Activated CD8-positive, alpha-beta T cell treated with anti-CD3 and anti-CD28 coated beads, Interleukin-2, amount 10 ng/mL, durations not matched to agents 7 days and 5 days (primary cell): ENCODE data around the gene TMEM239. TPM values are rescaled to one million over a fixed set of nuclear protein-coding genes. Genes with fewer than 3 reads are reported as not detected.

ENCODE experiments used
- ATAC-seq: fragments of 150-1000 bp; cut with Tn5 transposase; one replicate; pipeline ENCODE4 v1.10.0; 2021; ENCODE audit warnings: moderate library complexity
- CTCF ChIA-PET: fragments of 350-600 bp; sonication (Branson Sonifier 250); formaldehyde crosslinking; loops from one replicate; lab custom pipeline; 2021; ENCODE audit warnings: antibody characterized with exemption; lab: Charles Lee
- POLR2A ChIA-PET: fragments of 350-600 bp; sonication (Branson Sonifier 250); formaldehyde crosslinking; loops from one replicate; lab custom pipeline; 2021; ENCODE audit warnings: antibody characterized with exemption; lab: Charles Lee
- DNase-seq: peaks from one replicate; pipeline ENCODE4 v3.0.0-alpha.2; 2020
- H3K27ac Mint-ChIP-seq: one replicate; pipeline ENCODE4 v1.8.0; 2021; ENCODE audit warnings: mild to moderate bottlenecking, mixed read lengths
- H3K27me3 Mint-ChIP-seq: one replicate; pipeline ENCODE4 v1.8.0; 2021; ENCODE audit warnings: low read depth, mixed read lengths
- H3K36me3 Mint-ChIP-seq: one replicate; pipeline ENCODE4 v1.8.0; 2021; ENCODE audit warnings: low read depth, mixed read lengths
- H3K4me1 Mint-ChIP-seq: one replicate; pipeline ENCODE4 v1.8.0; 2021; ENCODE audit warnings: low read depth, mixed read lengths
- H3K4me3 Mint-ChIP-seq: one replicate; pipeline ENCODE4 v1.8.0; 2021; ENCODE audit warnings: mild to moderate bottlenecking, mixed read lengths
- H3K9me3 Mint-ChIP-seq: one replicate; pipeline ENCODE4 v1.8.0; 2022; ENCODE audit warnings: mixed read lengths; ENCODE audit not compliant: insufficient read depth
- total RNA-seq, 2 experiments: library from RNA; stranded (reverse); gene quantifications; one replicate each; pipeline ENCODE4 v1.2.3, GENCODE V29; 2021

The TMEM239 gene
- total RNA-seq, 2 experiments from 2014 or later: not detected

DNA sequence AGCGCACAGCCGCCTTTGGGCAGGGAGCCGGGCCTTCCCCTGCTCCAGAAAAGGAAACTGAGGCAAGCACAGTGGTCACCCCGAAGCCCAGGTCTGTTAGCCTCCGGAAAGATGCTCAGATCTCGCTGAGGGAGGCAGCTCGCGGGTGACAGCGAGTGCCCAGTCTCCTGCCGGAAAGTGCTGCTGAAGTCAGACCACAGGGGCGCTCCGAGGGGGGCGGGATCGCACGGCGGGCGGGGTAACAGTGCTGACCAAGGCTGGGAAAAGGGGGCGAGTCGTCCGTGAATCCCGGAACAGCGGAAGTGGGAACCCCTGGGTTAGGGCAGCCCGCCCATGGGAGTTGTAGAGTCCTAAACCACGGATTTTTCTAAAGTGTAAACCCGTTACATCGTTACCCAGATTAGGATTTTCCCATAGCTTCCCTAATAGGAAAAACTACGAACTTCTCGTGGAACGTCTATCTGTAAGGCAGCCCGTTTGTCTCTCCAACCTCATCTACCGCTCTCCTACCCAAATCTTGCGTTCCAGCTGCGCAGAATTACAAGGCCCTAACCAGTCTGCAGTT is 24.9 kb downstream of the TMEM239 start:
- Mint-ChIP-seq H3K4me3 (peak overlapping the region; percentile 83), H3K9me3 (no peaks in the 10 kb centered on the region), H3K27ac (peak overlapping the region; percentile 65), H3K27me3 (peaks cover 2% of the 10 kb centered on the region), H3K4me1 (peaks cover 22% of the 10 kb centered on the region), H3K36me3 (peaks cover 13% of the 10 kb centered on the region)
- DNase-seq (peak; percentile 57), ATAC-seq (peak; percentile 52)
- ChIA-PET CTCF (interaction anchor here (1.6 kb wide), 1 partner anchor 129 kb away, joined by 5 read pairs; no protein-coding TSS in a partner anchor), POLR2A (interaction anchor here (0.7 to 2.6 kb wide), 9 partner anchors 8 to 204 kb away, joined by 3 to 9 read pairs (median 3); partner anchors contain the start of genes CPXM1 and PTPRA)

GRCh38 chr20:2845607-2846006 is 29.4 kb downstream of the TMEM239 start:
- no peak for DNase-seq
- Mint-ChIP-seq H3K27me3 (no peaks in the 10 kb centered on the region), H3K27ac (peak overlapping the region; percentile 30), H3K36me3 (peaks cover 14% of the 10 kb centered on the region), H3K4me3 (no peak overlapping the region), H3K4me1 (peaks cover 26% of the 10 kb centered on the region), H3K9me3 (no peaks in the 10 kb centered on the region)
- CTCF ChIA-PET: no interaction called here
- POLR2A ChIA-PET: no interaction called here
- ATAC-seq: no peak

GRCh38 chr20:2846698-2847097 is 30.5 kb downstream of the TMEM239 start:
- Mint-ChIP-seq H3K4me3 (no peak overlapping the region), H3K4me1 (peaks cover 25% of the 10 kb centered on the region), H3K36me3 (peaks cover 14% of the 10 kb centered on the region), H3K27ac (no peak overlapping the region), H3K27me3 (no peaks in the 10 kb centered on the region), H3K9me3 (no peaks in the 10 kb centered on the region)
- ChIA-PET CTCF (no interaction called here), POLR2A (no interaction called here)
- DNase-seq: no peak
- no peak for ATAC-seq

DNA sequence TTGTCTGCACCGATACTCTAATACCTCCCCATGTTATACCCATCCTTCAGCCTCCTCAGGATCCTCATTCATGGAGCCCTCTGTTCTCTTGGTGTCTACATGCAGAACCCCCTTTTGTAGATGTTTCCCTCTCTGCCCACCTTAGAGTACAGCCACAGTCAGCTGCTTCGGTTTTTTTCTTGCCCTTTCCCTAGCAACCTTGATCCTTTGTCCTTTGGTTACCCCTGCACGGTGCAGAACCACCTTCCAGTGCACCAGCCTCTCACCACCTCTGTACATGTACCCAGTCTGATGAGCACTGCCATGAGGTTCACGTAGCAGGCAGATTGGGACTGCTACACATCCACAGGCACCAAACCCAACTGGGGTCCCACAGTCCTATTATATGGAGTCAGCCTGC is 31.6 kb downstream of the TMEM239 start:
- no peak overlapping the region for H3K27ac Mint-ChIP-seq
- no peaks in the 10 kb centered on the region for H3K9me3 Mint-ChIP-seq
- ChIA-PET CTCF (no interaction called here), POLR2A (no interaction called here)
- DNase-seq (no peak), ATAC-seq (no peak)
- H3K4me1 Mint-ChIP-seq: peaks cover 36% of the 10 kb centered on the region
- no peak overlapping the region for H3K4me3 Mint-ChIP-seq
- H3K36me3 Mint-ChIP-seq: peaks cover 14% of the 10 kb centered on the region
- H3K27me3 Mint-ChIP-seq: no peaks in the 10 kb centered on the region

DNA sequence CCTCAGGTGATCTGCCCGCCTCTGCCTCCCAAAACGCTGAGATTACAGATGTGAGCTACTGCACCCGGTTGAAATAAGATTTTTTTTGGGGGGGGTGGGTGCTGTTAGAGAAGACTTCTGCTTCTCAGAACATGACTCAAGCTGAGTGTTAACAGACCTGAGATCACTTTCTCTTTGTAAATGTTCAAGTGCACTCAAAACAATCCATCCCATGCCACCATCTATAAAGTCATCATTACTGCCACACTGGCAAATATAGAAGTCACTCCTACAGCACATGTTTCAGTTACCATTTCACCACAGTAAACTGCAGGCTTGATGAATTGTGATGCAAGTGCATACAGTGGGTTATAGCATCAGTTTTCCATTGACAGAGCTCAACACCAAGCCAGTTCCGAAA is 33.4 kb downstream of the TMEM239 start:
- ChIA-PET POLR2A (interaction anchor here (1.2 kb wide), 1 partner anchor 9 kb away, joined by 4 read pairs; the partner anchor contains the start of genes PCED1A and VPS16), CTCF (interaction anchor here (0.8 to 2.0 kb wide), 2 partner anchors 16 to 31 kb away, joined by 3 to 5 read pairs; no protein-coding TSS in a partner anchor)
- peaks cover 10% of the 10 kb centered on the region for H3K36me3 Mint-ChIP-seq
- H3K27ac Mint-ChIP-seq: no peak overlapping the region
- no peak for ATAC-seq
- H3K4me3 Mint-ChIP-seq: no peak overlapping the region
- H3K27me3 Mint-ChIP-seq: no peaks in the 10 kb centered on the region
- DNase-seq: no peak
- no peaks in the 10 kb centered on the region for H3K9me3 Mint-ChIP-seq
- H3K4me1 Mint-ChIP-seq: peaks cover 44% of the 10 kb centered on the region

- DNase-seq (no peak), ATAC-seq (no peak)
- ChIA-PET CTCF (interaction anchor here (0.8 to 1.9 kb wide), 5 partner anchors 14 to 122 kb away, joined by 3 to 8 read pairs (median 5); no protein-coding TSS in a partner anchor), POLR2A (interaction anchor here (0.6 to 0.9 kb wide), 2 partner anchors 163 to 688 kb away, joined by 3 read pairs; no protein-coding TSS in a partner anchor)
- Mint-ChIP-seq H3K27me3 (no peaks in the 10 kb centered on the region), H3K9me3 (no peaks in the 10 kb centered on the region), H3K4me1 (peaks cover 34% of the 10 kb centered on the region), H3K27ac (peak overlapping the region; percentile 6), H3K36me3 (peaks cover 5% of the 10 kb centered on the region), H3K4me3 (no peak overlapping the region)
Measured at GRCh38 chr20:2851086-2851485, 34.9 kb downstream of the TMEM239 start.

DNA sequence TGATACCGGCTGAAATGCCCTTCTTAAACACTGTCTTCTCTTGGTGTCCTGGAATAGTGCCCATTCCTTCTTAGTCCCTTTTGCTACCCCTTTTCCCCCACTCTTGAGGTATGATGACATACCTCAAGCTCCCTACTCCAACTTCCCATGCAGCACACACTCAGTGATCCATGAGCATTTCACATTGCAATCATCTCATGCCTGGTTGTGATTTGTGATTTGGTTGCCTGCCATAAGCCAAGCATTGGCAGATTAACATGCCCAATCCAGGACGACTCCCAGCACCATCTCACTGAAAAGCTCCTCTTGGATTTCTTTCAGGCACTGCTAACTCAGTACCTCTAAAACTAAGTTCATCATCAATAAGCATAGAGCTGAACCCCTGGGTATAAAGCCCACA is 42.4 kb downstream of the TMEM239 start:
- H3K36me3 Mint-ChIP-seq: peaks cover 11% of the 10 kb centered on the region
- H3K9me3 Mint-ChIP-seq: no peaks in the 10 kb centered on the region
- peaks cover 8% of the 10 kb centered on the region for H3K4me1 Mint-ChIP-seq
- DNase-seq (no peak), ATAC-seq (no peak)
- ChIA-PET POLR2A (interaction anchor here (1.2 to 1.3 kb wide), 2 partner anchors 14 to 106 kb away, joined by 3 to 4 read pairs; no protein-coding TSS in a partner anchor), CTCF (no interaction called here)
- H3K4me3 Mint-ChIP-seq: no peak overlapping the region
- H3K27ac Mint-ChIP-seq: no peak overlapping the region
- no peaks in the 10 kb centered on the region for H3K27me3 Mint-ChIP-seq

DNA sequence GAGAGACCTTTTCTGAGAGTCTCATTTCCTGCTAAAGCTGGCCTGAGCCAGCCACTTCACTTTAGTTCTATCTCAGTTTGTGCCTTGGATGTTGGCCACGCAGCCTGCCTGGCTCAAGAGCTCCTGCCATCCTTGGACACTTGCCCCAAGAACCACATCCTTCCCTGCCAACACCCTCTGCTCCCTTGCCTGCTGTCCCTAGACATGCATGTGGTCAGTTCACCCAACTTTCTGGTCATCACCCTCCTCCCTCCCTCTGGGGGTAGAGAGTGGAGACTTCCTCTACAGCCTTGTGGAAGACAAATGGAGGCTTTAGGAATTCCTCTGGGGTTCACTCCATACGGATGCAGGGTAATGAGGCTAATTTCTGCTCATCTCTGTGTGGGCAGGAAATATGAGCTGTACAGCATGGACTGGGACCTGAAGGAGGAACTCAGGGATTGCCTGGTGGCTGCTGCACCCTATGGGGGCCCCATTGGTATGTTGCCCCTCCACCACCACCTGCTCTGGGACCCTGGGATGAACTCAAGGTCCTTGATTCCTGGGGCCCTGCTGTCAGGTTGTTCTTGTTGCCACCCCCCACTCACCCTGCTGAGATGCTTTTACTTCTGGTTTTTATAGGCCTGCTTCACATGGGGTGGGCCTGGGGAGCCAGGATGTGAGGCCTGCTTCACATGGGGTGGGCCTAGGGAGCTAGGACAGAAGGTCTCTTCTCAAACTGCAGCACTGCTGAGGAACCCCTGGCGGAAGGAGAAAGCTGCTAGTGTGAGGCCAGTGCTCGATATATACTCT is 43.4 kb downstream of the TMEM239 start:
- H3K4me1 Mint-ChIP-seq: peaks cover 7% of the 10 kb centered on the region
- peaks cover 15% of the 10 kb centered on the region for H3K36me3 Mint-ChIP-seq
- no peak for ATAC-seq
- peak overlapping the region; percentile 39 for H3K27ac Mint-ChIP-seq
- POLR2A ChIA-PET: interaction anchor here (1.2 to 1.3 kb wide), 2 partner anchors 13 to 106 kb away, joined by 3 to 4 read pairs; no protein-coding TSS in a partner anchor
- no peak overlapping the region for H3K4me3 Mint-ChIP-seq
- no peaks in the 10 kb centered on the region for H3K9me3 Mint-ChIP-seq
- DNase-seq: no peak
- CTCF ChIA-PET: interaction anchor here (0.7 kb wide), 1 partner anchor 172 kb away, joined by 4 read pairs; no protein-coding TSS in a partner anchor
- H3K27me3 Mint-ChIP-seq: no peaks in the 10 kb centered on the region

GRCh38 chr20:2864626-2865025 is 48.5 kb downstream of the TMEM239 start:
- ATAC-seq: no peak
- ChIA-PET POLR2A (interaction anchor here (1.2 to 1.3 kb wide), 2 partner anchors 8 to 25 kb away, joined by 4 to 5 read pairs; partner anchors contain the start of gene PTPRA), CTCF (interaction anchor here (0.8 to 3.4 kb wide), 6 partner anchors 9 to 178 kb away, joined by 3 to 16 read pairs (median 3); no protein-coding TSS in a partner anchor)
- Mint-ChIP-seq H3K4me3 (no peak overlapping the region), H3K27ac (peak overlapping the region; percentile 19), H3K27me3 (no peaks in the 10 kb centered on the region), H3K36me3 (peaks cover 29% of the 10 kb centered on the region), H3K4me1 (peaks cover 39% of the 10 kb centered on the region), H3K9me3 (no peaks in the 10 kb centered on the region)
- DNase-seq: no peak

GRCh38 chr20:2865101-2865500 is 48.9 kb downstream of the TMEM239 start:
- H3K36me3 Mint-ChIP-seq: peaks cover 29% of the 10 kb centered on the region
- H3K9me3 Mint-ChIP-seq: no peaks in the 10 kb centered on the region
- no peaks in the 10 kb centered on the region for H3K27me3 Mint-ChIP-seq
- CTCF ChIA-PET: interaction anchor here (0.7 to 3.4 kb wide), 14 partner anchors 9 to 450 kb away, joined by 3 to 16 read pairs (median 4); no protein-coding TSS in a partner anchor
- H3K4me3 Mint-ChIP-seq: no peak overlapping the region
- POLR2A ChIA-PET: interaction anchor here (1.3 kb wide), 1 partner anchor 26 kb away, joined by 5 read pairs; no protein-coding TSS in a partner anchor
- ATAC-seq (no peak), DNase-seq (no peak)
- H3K27ac Mint-ChIP-seq: peak overlapping the region; percentile 73
- peaks cover 39% of the 10 kb centered on the region for H3K4me1 Mint-ChIP-seq

DNA sequence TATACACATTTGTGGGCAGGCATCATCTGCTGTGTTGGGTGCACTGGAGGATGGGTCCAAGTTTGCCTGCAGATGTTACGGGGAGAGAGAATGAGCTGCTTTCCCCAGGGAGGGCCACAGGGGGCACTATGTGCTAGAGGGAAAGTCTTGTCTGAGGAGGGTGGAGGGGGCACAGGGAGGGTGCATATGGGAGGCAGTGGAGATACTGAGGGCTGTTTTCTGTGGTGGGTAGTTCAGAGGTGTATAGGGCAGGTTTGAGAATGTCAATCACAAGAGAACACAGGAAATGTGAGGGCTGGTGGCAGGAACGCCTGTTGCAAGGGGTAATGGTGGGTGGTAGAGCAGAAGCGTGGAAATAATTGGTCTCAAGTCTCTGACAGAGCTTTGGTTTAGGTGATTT is 49.5 kb downstream of the TMEM239 start:
- Mint-ChIP-seq H3K36me3 (peaks cover 29% of the 10 kb centered on the region), H3K4me1 (peaks cover 43% of the 10 kb centered on the region), H3K4me3 (no peak overlapping the region), H3K9me3 (no peaks in the 10 kb centered on the region), H3K27ac (peak overlapping the region; percentile 73), H3K27me3 (no peaks in the 10 kb centered on the region)
- POLR2A ChIA-PET: interaction anchor here (0.7 to 1.3 kb wide), 2 partner anchors 11 to 26 kb away, joined by 4 to 5 read pairs; no protein-coding TSS in a partner anchor
- DNase-seq (peak; percentile 56), ATAC-seq (peak; percentile 52)
- CTCF ChIA-PET: interaction anchor here (0.7 to 3.4 kb wide), 16 partner anchors 9 to 449 kb away, joined by 3 to 16 read pairs (median 4); no protein-coding TSS in a partner anchor
